Trophoblast cell (in vitro differentiated cells and primary cell): ENCODE data around the gene MAGI2.
A peak's percentile ranks its signal among the peaks of the same experiment; 100 is the strongest.

Experiments used
- DNase-seq, 2 donors: peaks; one replicate each; pipeline ENCODE4 v3.0.0-alpha.2; 2016
- H2AFZ ChIP-seq: 2 replicates; pipeline ENCODE4 v1.6.1; 2013; ENCODE audit warnings: low read length, moderate library complexity, mild to moderate bottlenecking; ENCODE audit not compliant: insufficient read depth, poor library complexity
- H2AK5ac ChIP-seq: 2 replicates; pipeline ENCODE4 v1.6.1; 2013; ENCODE audit warnings: mild to moderate bottlenecking, low read length
- H2BK120ac ChIP-seq: 2 replicates; pipeline ENCODE4 v1.6.1; 2013; ENCODE audit warnings: low read length, mild to moderate bottlenecking, moderate library complexity; ENCODE audit not compliant: insufficient read depth, poor library complexity
- H2BK12ac ChIP-seq: 2 replicates; pipeline ENCODE4 v1.6.1; 2013; ENCODE audit warnings: mild to moderate bottlenecking, low read length, moderate library complexity
- H2BK5ac ChIP-seq: 2 replicates; pipeline ENCODE4 v1.6.1; 2013; ENCODE audit warnings: low read length, low read depth, moderate library complexity, mild to moderate bottlenecking; ENCODE audit not compliant: poor library complexity
- H3K14ac ChIP-seq: 2 replicates; pipeline ENCODE4 v1.6.1; 2013; ENCODE audit warnings: mild to moderate bottlenecking, low read length
- H3K18ac ChIP-seq: 2 replicates; pipeline ENCODE4 v1.6.1; 2013; ENCODE audit warnings: mild to moderate bottlenecking, low read length
- H3K23ac ChIP-seq: 2 replicates; pipeline ENCODE4 v1.6.1; 2013; ENCODE audit warnings: low read length
- H3K27ac ChIP-seq: 2 replicates; pipeline ENCODE4 v1.5.1; 2013; ENCODE audit warnings: low read depth, mild to moderate bottlenecking, inconsistent platforms, low read length, moderate library complexity
- H3K27me3 ChIP-seq: 2 replicates; pipeline ENCODE4 v1.6.1; 2013; ENCODE audit warnings: inconsistent platforms, mild to moderate bottlenecking, low read length, moderate library complexity; ENCODE audit not compliant: insufficient read depth
- H3K36me3 ChIP-seq, 2 experiments: 1 replicate in 1 of 2; 2 replicates in 1 of 2; pipeline ENCODE4 v1.6.1; 2013; ENCODE audit warnings: low read length in 2 of 2, mild to moderate bottlenecking in 2 of 2, moderate library complexity in 1 of 2; ENCODE audit not compliant: insufficient read depth in 2 of 2, control insufficient read depth in 1 of 2
- H3K4ac ChIP-seq: 2 replicates; pipeline ENCODE4 v1.6.1; 2013; ENCODE audit warnings: low read depth, mild to moderate bottlenecking, low read length, moderate library complexity
- H3K4me1 ChIP-seq, 2 experiments: 1 replicate in 1 of 2; 2 replicates in 1 of 2; pipeline ENCODE4 v1.6.1; 2013; ENCODE audit warnings: low read length in 2 of 2, mild to moderate bottlenecking in 2 of 2, moderate library complexity in 1 of 2; ENCODE audit not compliant: insufficient read depth in 2 of 2, control insufficient read depth in 1 of 2
- H3K4me2 ChIP-seq: 2 replicates; pipeline ENCODE4 v1.6.1; 2013; ENCODE audit warnings: inconsistent platforms, mild to moderate bottlenecking, low read length, moderate library complexity
- H3K4me3 ChIP-seq: 2 replicates; pipeline ENCODE4 v1.5.1; 2013; ENCODE audit warnings: mild to moderate bottlenecking, low read depth, low read length, inconsistent platforms
- H3K79me1 ChIP-seq: one replicate; pipeline ENCODE4 v1.6.1; 2013; ENCODE audit warnings: low read length
- H3K79me2 ChIP-seq: 2 replicates; pipeline ENCODE4 v1.6.1; 2013; ENCODE audit warnings: low read length, mild to moderate bottlenecking; ENCODE audit not compliant: control insufficient read depth, insufficient read depth, poor library complexity
- H3K9ac ChIP-seq: 2 replicates; pipeline ENCODE4 v1.6.1; 2013; ENCODE audit warnings: mild to moderate bottlenecking, low read length
- H3K9me3 ChIP-seq: 2 replicates; pipeline ENCODE4 v1.6.1; 2013; ENCODE audit warnings: low read depth, mild to moderate bottlenecking, control low read depth, inconsistent platforms, low read length; ENCODE audit not compliant: insufficient read depth
- H4K12ac ChIP-seq: 2 replicates; pipeline ENCODE4 v1.6.1; 2013; ENCODE audit warnings: low read depth, mild to moderate bottlenecking, low read length, moderate library complexity
- H4K8ac ChIP-seq: 2 replicates; pipeline ENCODE4 v1.6.1; 2013; ENCODE audit warnings: low read depth, mild to moderate bottlenecking, low read length, moderate library complexity
- H4K91ac ChIP-seq: one replicate; pipeline ENCODE4 v1.6.1; 2013; ENCODE audit warnings: low read depth, mild to moderate bottlenecking, low read length, moderate library complexity
- WGBS: extraction: QIAGEN DNeasy Blood & Tissue Kit; methylation state at CpG from one replicate; pipeline ENCODE4 v1.1.7; 2013; ENCODE audit warnings: missing lambda C conversion rate; ENCODE audit not compliant: insufficient read length, insufficient coverage; ENCODE audit errors: extremely low coverage; 5-methylcytosine and 5-hydroxymethylcytosine counted together

MAGI2 gene

GRCh38 chr7:78734626-78735025, 718.8 kb downstream of the MAGI2 start:
- no peak overlapping the region for H3K9ac ChIP-seq
- H3K14ac ChIP-seq: no peak overlapping the region
- no peak overlapping the region for H2BK5ac ChIP-seq
- H3K79me2 ChIP-seq: no peaks in the 10 kb centered on the region
- H4K12ac ChIP-seq: no peak overlapping the region
- H2AFZ ChIP-seq: no peak overlapping the region
- H3K79me1 ChIP-seq: no peaks in the 10 kb centered on the region
- H4K8ac ChIP-seq: no peak overlapping the region
- H3K23ac ChIP-seq: no peak overlapping the region
- no peak overlapping the region for H2AK5ac ChIP-seq
- no peak overlapping the region for H2BK120ac ChIP-seq
- no peak overlapping the region for H3K4me2 ChIP-seq
- no peaks in the 10 kb centered on the region for H3K9me3 ChIP-seq
- no peak overlapping the region for H3K4ac ChIP-seq
- no peak overlapping the region for H2BK12ac ChIP-seq
- H3K18ac ChIP-seq: no peak overlapping the region
- H4K91ac ChIP-seq: no peak overlapping the region
- no CpG with 5 or more reads among the region's 6 CpGs for WGBS
- no peaks in the 10 kb centered on the region for H3K4me1 ChIP-seq
- H3K36me3 ChIP-seq: no peaks in the 10 kb centered on the region
- DNase-seq: no peak
- no peak overlapping the region for H3K4me3 ChIP-seq
- H3K27ac ChIP-seq: no peak overlapping the region
- H3K27me3 ChIP-seq: no peaks in the 10 kb centered on the region

GRCh38 chr7:78720066-78720465, 733.4 kb downstream of the MAGI2 start:
- no peak overlapping the region for H2AK5ac ChIP-seq
- no peak overlapping the region for H3K4me2 ChIP-seq
- H3K27me3 ChIP-seq: no peaks in the 10 kb centered on the region
- no peak overlapping the region for H4K12ac ChIP-seq
- H3K14ac ChIP-seq: no peak overlapping the region
- no peak overlapping the region for H2BK12ac ChIP-seq
- no peaks in the 10 kb centered on the region for H3K79me2 ChIP-seq
- no peak overlapping the region for H2AFZ ChIP-seq
- peaks cover 3% of the 10 kb centered on the region for H3K79me1 ChIP-seq
- H2BK5ac ChIP-seq: no peak overlapping the region
- no peak overlapping the region for H3K18ac ChIP-seq
- no peaks in the 10 kb centered on the region for H3K36me3 ChIP-seq
- H3K9me3 ChIP-seq: peaks cover 1% of the 10 kb centered on the region
- no peak overlapping the region for H3K9ac ChIP-seq
- H4K8ac ChIP-seq: no peak overlapping the region
- no peak overlapping the region for H4K91ac ChIP-seq
- no peak for DNase-seq
- H3K4me1 ChIP-seq: peaks cover 4 to 5% of the 10 kb centered on the region in 2 experiments
- H3K23ac ChIP-seq: no peak overlapping the region
- no peak overlapping the region for H3K27ac ChIP-seq
- no peak overlapping the region for H2BK120ac ChIP-seq
- H3K4ac ChIP-seq: no peak overlapping the region
- no peak overlapping the region for H3K4me3 ChIP-seq

- H3K27me3 ChIP-seq: no peaks in the 10 kb centered on the region
- H3K4me1 ChIP-seq: peaks cover 4 to 5% of the 10 kb centered on the region in 2 experiments
- H3K79me1 ChIP-seq: peaks cover 3% of the 10 kb centered on the region
- peak overlapping the region; percentile 92 for H3K14ac ChIP-seq
- H2BK120ac ChIP-seq: peak overlapping the region; percentile 58
- H3K9me3 ChIP-seq: peaks cover 1% of the 10 kb centered on the region
- peak overlapping the region; percentile 9 for H2BK5ac ChIP-seq
- peak overlapping the region; percentile 98 for H2BK12ac ChIP-seq
- H4K12ac ChIP-seq: no peak overlapping the region
- peak overlapping the region; percentile 67 for H2AFZ ChIP-seq
- no peak overlapping the region for H3K4me3 ChIP-seq
- H3K4me2 ChIP-seq: no peak overlapping the region
- H3K4ac ChIP-seq: peak overlapping the region; percentile 78
- no peak overlapping the region for H3K9ac ChIP-seq
- no peak for DNase-seq
- peak overlapping the region; percentile 69 for H4K91ac ChIP-seq
- no CpG with 5 or more reads among the region's 5 CpGs for WGBS
- H3K27ac ChIP-seq: no peak overlapping the region
- no peak overlapping the region for H4K8ac ChIP-seq
- H3K18ac ChIP-seq: peak overlapping the region; percentile 79
- H3K23ac ChIP-seq: no peak overlapping the region
- no peaks in the 10 kb centered on the region for H3K79me2 ChIP-seq
- peak overlapping the region; percentile 97 for H2AK5ac ChIP-seq
- H3K36me3 ChIP-seq: no peaks in the 10 kb centered on the region
Measured at GRCh38 chr7:78718212-78718611, 735.3 kb downstream of the MAGI2 start.

GRCh38 chr7:78716876-78717275, 736.6 kb downstream of the MAGI2 start:
- Histone ChIP-seq H3K14ac (no peak overlapping the region), H3K27me3 (no peaks in the 10 kb centered on the region), H3K36me3 (no peaks in the 10 kb centered on the region), H3K79me1 (peaks cover 3% of the 10 kb centered on the region), H3K9me3 (peaks cover 1% of the 10 kb centered on the region), H4K8ac (peak overlapping the region; percentile 47), H4K12ac (peak overlapping the region; percentile 62), H3K4me2 (peak overlapping the region; percentile 17), H3K4me1 (peaks cover 4 to 5% of the 10 kb centered on the region in 2 experiments), H4K91ac (peak overlapping the region; percentile 37), H3K23ac (no peak overlapping the region), H2BK12ac (no peak overlapping the region), H3K4me3 (no peak overlapping the region), H2BK5ac (peak overlapping the region; percentile 56), H2AK5ac (no peak overlapping the region), H3K27ac (peak overlapping the region; percentile 59), H3K4ac (no peak overlapping the region), H3K79me2 (no peaks in the 10 kb centered on the region), H3K18ac (no peak overlapping the region), H3K9ac (no peak overlapping the region), H2BK120ac (peak overlapping the region; percentile 13), H2AFZ (peak overlapping the region; percentile 35)
- WGBS: no CpG with 5 or more reads among the region's 10 CpGs
- DNase-seq: peak; percentile 44 to 77
